Measurements from ENCODE around the gene LCN6. TPM values are rescaled to one million over a fixed set of nuclear protein-coding genes. Genes with fewer than 3 reads are reported as not detected.
"Not testable (repeated sequence)": the region's sequence is repeated elsewhere in the genome, so short reads cannot be mapped to it uniquely, and the experiment has no call there.

The LCN6 gene
- total RNA-seq, 1 experiment from 2014 or later: not detected

- TF ChIP-seq GTF2I (CRISPR knock-in tag; conservative IDR thresholded peaks at IDR 0.05): peak; percentile 63; the same call in 1 of the 2 replicates
- H3K36me3 Mint-ChIP-seq: peaks cover 11% of the 10 kb centered on the region
- POLR2A ChIA-PET; H3K27me3 Mint-ChIP-seq (ENCODE audit: low read depth); H3K4me1 Mint-ChIP-seq; H3K4me3 Mint-ChIP-seq; DNase-seq (ENCODE audit: low spot score); H3K27ac Mint-ChIP-seq; ATAC-seq: not testable (repeated sequence)
- CTCF ChIA-PET: interaction anchor here (0.7 to 1.7 kb wide), 6 partner anchors 8 to 293 kb away, joined by 3 to 11 read pairs (median 4); partner anchors contain the start of gene LCN10
- peaks cover 33% of the 10 kb centered on the region for H3K9me3 Mint-ChIP-seq
Observed at GRCh38 chr9:136755302-136756133, 7.2 kb upstream of the LCN6 start.

- peak; percentile 61 for ATAC-seq
- DNase-seq (ENCODE audit: low spot score): no peak
- no peak overlapping the region for H3K27ac Mint-ChIP-seq
- ChIA-PET CTCF (interaction anchor here (0.7 to 1.7 kb wide), 8 partner anchors 8 to 294 kb away, joined by 3 to 11 read pairs (median 3); partner anchors contain the start of gene LCN10), POLR2A (no interaction called here)
- H3K4me1 Mint-ChIP-seq: no peaks in the 10 kb centered on the region
- peaks cover 11% of the 10 kb centered on the region for H3K36me3 Mint-ChIP-seq
- TF ChIP-seq ZNF671 (CRISPR knock-in tag; IDR thresholded peaks at IDR 0.05): no peak
- no peak for TF ChIP-seq KAT7 (CRISPR knock-in tag; IDR thresholded peaks at IDR 0.05; ENCODE audit: borderline replicate concordance)
- no peak for TF ChIP-seq ZNF121 (CRISPR knock-in tag; IDR thresholded peaks at IDR 0.05)
- TF ChIP-seq NR2C2 (CRISPR knock-in tag; IDR thresholded peaks at IDR 0.05): no peak
- TF ChIP-seq, protein P1, sequence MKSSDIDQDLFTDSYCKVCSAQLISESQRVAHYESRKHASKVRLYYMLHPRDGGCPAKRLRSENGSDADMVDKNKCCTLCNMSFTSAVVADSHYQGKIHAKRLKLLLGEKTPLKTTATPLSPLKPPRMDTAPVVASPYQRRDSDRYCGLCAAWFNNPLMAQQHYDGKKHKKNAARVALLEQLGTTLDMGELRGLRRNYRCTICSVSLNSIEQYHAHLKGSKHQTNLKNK (CRISPR knock-in tag; IDR thresholded peaks at IDR 0.05): no peak
- TF ChIP-seq, protein P2, sequence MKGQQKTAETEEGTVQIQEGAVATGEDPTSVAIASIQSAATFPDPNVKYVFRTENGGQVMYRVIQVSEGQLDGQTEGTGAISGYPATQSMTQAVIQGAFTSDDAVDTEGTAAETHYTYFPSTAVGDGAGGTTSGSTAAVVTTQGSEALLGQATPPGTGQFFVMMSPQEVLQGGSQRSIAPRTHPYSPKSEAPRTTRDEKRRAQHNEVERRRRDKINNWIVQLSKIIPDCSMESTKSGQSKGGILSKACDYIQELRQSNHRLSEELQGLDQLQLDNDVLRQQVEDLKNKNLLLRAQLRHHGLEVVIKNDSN (CRISPR knock-in tag; IDR thresholded peaks at IDR 0.05): no peak
- TF ChIP-seq, protein P3, sequence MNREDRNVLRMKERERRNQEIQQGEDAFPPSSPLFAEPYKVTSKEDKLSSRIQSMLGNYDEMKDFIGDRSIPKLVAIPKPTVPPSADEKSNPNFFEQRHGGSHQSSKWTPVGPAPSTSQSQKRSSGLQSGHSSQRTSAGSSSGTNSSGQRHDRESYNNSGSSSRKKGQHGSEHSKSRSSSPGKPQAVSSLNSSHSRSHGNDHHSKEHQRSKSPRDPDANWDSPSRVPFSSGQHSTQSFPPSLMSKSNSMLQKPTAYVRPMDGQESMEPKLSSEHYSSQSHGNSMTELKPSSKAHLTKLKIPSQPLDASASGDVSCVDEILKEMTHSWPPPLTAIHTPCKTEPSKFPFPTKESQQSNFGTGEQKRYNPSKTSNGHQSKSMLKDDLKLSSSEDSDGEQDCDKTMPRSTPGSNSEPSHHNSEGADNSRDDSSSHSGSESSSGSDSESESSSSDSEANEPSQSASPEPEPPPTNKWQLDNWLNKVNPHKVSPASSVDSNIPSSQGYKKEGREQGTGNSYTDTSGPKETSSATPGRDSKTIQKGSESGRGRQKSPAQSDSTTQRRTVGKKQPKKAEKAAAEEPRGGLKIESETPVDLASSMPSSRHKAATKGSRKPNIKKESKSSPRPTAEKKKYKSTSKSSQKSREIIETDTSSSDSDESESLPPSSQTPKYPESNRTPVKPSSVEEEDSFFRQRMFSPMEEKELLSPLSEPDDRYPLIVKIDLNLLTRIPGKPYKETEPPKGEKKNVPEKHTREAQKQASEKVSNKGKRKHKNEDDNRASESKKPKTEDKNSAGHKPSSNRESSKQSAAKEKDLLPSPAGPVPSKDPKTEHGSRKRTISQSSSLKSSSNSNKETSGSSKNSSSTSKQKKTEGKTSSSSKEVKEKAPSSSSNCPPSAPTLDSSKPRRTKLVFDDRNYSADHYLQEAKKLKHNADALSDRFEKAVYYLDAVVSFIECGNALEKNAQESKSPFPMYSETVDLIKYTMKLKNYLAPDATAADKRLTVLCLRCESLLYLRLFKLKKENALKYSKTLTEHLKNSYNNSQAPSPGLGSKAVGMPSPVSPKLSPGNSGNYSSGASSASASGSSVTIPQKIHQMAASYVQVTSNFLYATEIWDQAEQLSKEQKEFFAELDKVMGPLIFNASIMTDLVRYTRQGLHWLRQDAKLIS (CRISPR knock-in tag; IDR thresholded peaks at IDR 0.05; ENCODE audit: borderline replicate concordance): no peak
- no peak for TF ChIP-seq ATF2 (CRISPR knock-in tag; IDR thresholded peaks at IDR 0.05; ENCODE audit: borderline replicate concordance, low read depth)
- TF ChIP-seq CREB1 (CRISPR knock-in tag; IDR thresholded peaks at IDR 0.05): no peak
- no peak for TF ChIP-seq E2F4 (CRISPR knock-in tag; IDR thresholded peaks at IDR 0.05; ENCODE audit: borderline replicate concordance, low read depth)
- TF ChIP-seq, protein P4, sequence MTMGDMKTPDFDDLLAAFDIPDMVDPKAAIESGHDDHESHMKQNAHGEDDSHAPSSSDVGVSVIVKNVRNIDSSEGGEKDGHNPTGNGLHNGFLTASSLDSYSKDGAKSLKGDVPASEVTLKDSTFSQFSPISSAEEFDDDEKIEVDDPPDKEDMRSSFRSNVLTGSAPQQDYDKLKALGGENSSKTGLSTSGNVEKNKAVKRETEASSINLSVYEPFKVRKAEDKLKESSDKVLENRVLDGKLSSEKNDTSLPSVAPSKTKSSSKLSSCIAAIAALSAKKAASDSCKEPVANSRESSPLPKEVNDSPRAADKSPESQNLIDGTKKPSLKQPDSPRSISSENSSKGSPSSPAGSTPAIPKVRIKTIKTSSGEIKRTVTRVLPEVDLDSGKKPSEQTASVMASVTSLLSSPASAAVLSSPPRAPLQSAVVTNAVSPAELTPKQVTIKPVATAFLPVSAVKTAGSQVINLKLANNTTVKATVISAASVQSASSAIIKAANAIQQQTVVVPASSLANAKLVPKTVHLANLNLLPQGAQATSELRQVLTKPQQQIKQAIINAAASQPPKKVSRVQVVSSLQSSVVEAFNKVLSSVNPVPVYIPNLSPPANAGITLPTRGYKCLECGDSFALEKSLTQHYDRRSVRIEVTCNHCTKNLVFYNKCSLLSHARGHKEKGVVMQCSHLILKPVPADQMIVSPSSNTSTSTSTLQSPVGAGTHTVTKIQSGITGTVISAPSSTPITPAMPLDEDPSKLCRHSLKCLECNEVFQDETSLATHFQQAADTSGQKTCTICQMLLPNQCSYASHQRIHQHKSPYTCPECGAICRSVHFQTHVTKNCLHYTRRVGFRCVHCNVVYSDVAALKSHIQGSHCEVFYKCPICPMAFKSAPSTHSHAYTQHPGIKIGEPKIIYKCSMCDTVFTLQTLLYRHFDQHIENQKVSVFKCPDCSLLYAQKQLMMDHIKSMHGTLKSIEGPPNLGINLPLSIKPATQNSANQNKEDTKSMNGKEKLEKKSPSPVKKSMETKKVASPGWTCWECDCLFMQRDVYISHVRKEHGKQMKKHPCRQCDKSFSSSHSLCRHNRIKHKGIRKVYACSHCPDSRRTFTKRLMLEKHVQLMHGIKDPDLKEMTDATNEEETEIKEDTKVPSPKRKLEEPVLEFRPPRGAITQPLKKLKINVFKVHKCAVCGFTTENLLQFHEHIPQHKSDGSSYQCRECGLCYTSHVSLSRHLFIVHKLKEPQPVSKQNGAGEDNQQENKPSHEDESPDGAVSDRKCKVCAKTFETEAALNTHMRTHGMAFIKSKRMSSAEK (CRISPR knock-in tag; IDR thresholded peaks at IDR 0.05; ENCODE audit: borderline replicate concordance): no peak
- TF ChIP-seq, protein P5, sequence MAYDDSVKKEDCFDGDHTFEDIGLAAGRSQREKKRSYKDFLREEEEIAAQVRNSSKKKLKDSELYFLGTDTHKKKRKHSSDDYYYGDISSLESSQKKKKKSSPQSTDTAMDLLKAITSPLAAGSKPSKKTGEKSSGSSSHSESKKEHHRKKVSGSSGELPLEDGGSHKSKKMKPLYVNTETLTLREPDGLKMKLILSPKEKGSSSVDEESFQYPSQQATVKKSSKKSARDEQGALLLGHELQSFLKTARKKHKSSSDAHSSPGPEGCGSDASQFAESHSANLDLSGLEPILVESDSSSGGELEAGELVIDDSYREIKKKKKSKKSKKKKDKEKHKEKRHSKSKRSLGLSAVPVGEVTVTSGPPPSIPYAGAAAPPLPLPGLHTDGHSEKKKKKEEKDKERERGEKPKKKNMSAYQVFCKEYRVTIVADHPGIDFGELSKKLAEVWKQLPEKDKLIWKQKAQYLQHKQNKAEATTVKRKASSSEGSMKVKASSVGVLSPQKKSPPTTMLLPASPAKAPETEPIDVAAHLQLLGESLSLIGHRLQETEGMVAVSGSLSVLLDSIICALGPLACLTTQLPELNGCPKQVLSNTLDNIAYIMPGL (CRISPR knock-in tag; IDR thresholded peaks at IDR 0.05): no peak
- no peak for TF ChIP-seq SOX15 (CRISPR knock-in tag; IDR thresholded peaks at IDR 0.05)
- TF ChIP-seq IRF2 (CRISPR knock-in tag; IDR thresholded peaks at IDR 0.05; ENCODE audit: borderline replicate concordance, low read depth): no peak
- TF ChIP-seq ZNF396 (CRISPR knock-in tag; IDR thresholded peaks at IDR 0.05; ENCODE audit: borderline replicate concordance): no peak
- H3K4me3 Mint-ChIP-seq: no peak overlapping the region
- peaks cover 3% of the 10 kb centered on the region; the same call in 1 of the 2 replicates for H3K27me3 Mint-ChIP-seq (ENCODE audit: low read depth)
- H3K9me3 Mint-ChIP-seq: peaks cover 33% of the 10 kb centered on the region
Observed at GRCh38 chr9:136754626-136755301, 6.4 kb upstream of the LCN6 start.

All from WTC11 (cell line).